SKM-1 (cell line): Measurements from ENCODE around the gene JAM2.
"Not testable (repeated sequence)": the region's sequence is repeated elsewhere in the genome, so short reads cannot be mapped to it uniquely, and the experiment has no call there.

Experiments
- DNase-seq: peaks from one replicate; lab custom pipeline; 2025; ENCODE audit not compliant: unreplicated experiment; lab: John Stamatoyannopoulos, UW

JAM2 gene

GRCh38 chr21:25714066-25714465 is 75.0 kb downstream of the JAM2 start:
- not testable (repeated sequence) for DNase-seq

GRCh38 chr21:25717491-25718147 is 78.6 kb downstream of the JAM2 start:
- no peak for DNase-seq

- DNase-seq, result no peak
These were observed 82.9 kb downstream of the JAM2 start for GRCh38 chr21:25721987-25722386.

GRCh38 chr21:25722631-25723030 is 83.6 kb downstream of the JAM2 start:
- DNase-seq, result peak; percentile 58

- DNase-seq, result no peak
These were observed 93.2 kb downstream of the JAM2 start for GRCh38 chr21:25732091-25732760.

- no peak for DNase-seq
These were observed 95.0 kb downstream of the JAM2 start for GRCh38 chr21:25733859-25734653.

- DNase-seq, result no peak
These were observed 95.5 kb downstream of the JAM2 start for GRCh38 chr21:25734654-25734903.

- DNase-seq, result peak; percentile 98
These were observed 96.0 kb downstream of the JAM2 start, which contains the start of the genes ATP5PF and GABPA for GRCh38 chr21:25734904-25735645. Gene ATP5PF (minus strand): TSS chr21:25734904. CDS start chr21:25729794, 5,110 bp downstream. Gene GABPA (plus strand): TSS chr21:25734972. CDS start chr21:25741599, 6,627 bp downstream.

GRCh38 chr21:25735646-25736597 is 96.9 kb downstream of the JAM2 start:
- DNase-seq, result peak; percentile 19

- DNase-seq, result no peak
These were observed 98.4 kb downstream of the JAM2 start for GRCh38 chr21:25737421-25737820.

GRCh38 chr21:25742900-25743299 is 103.8 kb downstream of the JAM2 start:
- no peak for DNase-seq

GRCh38 chr21:25744854-25745253 is 105.8 kb downstream of the JAM2 start:
- DNase-seq, result no peak

- no peak for DNase-seq
These were observed 111.0 kb downstream of the JAM2 start for GRCh38 chr21:25750085-25750484.

- DNase-seq, result no peak
These were observed 113.4 kb downstream of the JAM2 start for GRCh38 chr21:25752416-25752815.

- no peak for DNase-seq
These were observed 117.3 kb downstream of the JAM2 start for GRCh38 chr21:25756190-25756932.

- DNase-seq, result no peak
These were observed 118.5 kb downstream of the JAM2 start for GRCh38 chr21:25757531-25757930.

GRCh38 chr21:25759573-25759972 is 120.5 kb downstream of the JAM2 start:
- no peak for DNase-seq

- no peak for DNase-seq
These were observed 121.0 kb downstream of the JAM2 start for GRCh38 chr21:25760061-25760460.

GRCh38 chr21:25760677-25761076 is 121.6 kb downstream of the JAM2 start:
- DNase-seq, result no peak

GRCh38 chr21:25764065-25764464 is 125.0 kb downstream of the JAM2 start:
- DNase-seq, result no peak
